ENCODE data around the gene ANTXR1.
A peak's percentile ranks its signal among the peaks of the same experiment; 100 is the strongest.
"Not testable (repeated sequence)": the region's sequence is repeated elsewhere in the genome, so short reads cannot be mapped to it uniquely, and the experiment has no call there.

The ANTXR1 gene

DNA sequence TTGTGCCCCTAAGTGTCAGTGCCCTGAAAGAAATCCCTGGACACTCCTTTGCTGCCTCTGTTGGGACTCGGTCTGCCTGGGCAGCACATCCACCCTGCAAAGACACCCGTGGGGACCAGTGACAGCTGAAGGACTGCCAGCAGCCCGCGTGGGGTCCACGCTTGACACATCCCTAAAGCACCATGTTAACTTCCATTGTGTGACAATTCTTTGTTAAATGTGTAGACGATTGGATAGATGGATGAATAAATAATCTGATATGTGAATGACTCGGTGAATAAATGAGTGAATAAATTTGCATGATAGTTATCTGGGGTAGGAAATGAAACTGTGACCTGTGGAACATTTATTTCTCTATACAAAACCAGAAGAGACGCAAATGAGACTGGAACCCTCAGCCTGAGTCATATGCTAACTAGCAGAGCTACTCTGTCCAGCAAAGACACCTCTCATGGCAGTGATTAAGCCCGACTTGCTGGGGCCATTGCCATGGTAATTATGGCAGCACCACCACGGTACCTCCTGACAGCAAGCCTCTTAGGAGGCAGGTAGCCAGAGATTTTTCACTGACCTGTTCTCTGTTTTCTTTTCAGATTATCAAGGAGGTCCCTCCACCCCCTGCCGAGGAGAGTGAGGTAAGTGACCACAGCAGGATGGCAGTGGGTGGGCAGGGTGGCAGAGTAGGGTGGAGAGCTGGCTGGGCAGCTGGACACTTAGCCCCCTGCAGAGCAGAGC, 156.8 kb downstream of the ANTXR1 start:
- Mint-ChIP-seq H3K9me3 (no peaks in the 10 kb centered on the region), H3K4me3 (no peak overlapping the region), H3K4me1 (peaks cover 74% of the 10 kb centered on the region), H3K27ac (peak overlapping the region in 1 of 3 experiments; percentile 95), H3K27me3 (ENCODE audit: low read depth) (peaks cover 6% of the 10 kb centered on the region), H3K36me3 (ENCODE audit: low read depth) (peaks cover 57% of the 10 kb centered on the region)
- TF ChIP-seq CTCF (IDR thresholded peaks at IDR 0.05; ENCODE audit: unreplicated experiment in 3 of 3) = no peak

GRCh38 chr2:69170661-69171060, 157.7 kb downstream of the ANTXR1 start:
- peaks cover 50% of the 10 kb centered on the region for H3K36me3 Mint-ChIP-seq (ENCODE audit: low read depth)
- no peak overlapping the region for H3K4me3 Mint-ChIP-seq
- peaks cover 6% of the 10 kb centered on the region for H3K27me3 Mint-ChIP-seq (ENCODE audit: low read depth)
- no peaks in the 10 kb centered on the region for H3K9me3 Mint-ChIP-seq
- H3K27ac Mint-ChIP-seq = peak overlapping the region; percentile 57 to 95 (median 88)
- peaks cover 74% of the 10 kb centered on the region for H3K4me1 Mint-ChIP-seq
- no peak for TF ChIP-seq CTCF (IDR thresholded peaks at IDR 0.05; ENCODE audit: unreplicated experiment in 3 of 3)

DNA sequence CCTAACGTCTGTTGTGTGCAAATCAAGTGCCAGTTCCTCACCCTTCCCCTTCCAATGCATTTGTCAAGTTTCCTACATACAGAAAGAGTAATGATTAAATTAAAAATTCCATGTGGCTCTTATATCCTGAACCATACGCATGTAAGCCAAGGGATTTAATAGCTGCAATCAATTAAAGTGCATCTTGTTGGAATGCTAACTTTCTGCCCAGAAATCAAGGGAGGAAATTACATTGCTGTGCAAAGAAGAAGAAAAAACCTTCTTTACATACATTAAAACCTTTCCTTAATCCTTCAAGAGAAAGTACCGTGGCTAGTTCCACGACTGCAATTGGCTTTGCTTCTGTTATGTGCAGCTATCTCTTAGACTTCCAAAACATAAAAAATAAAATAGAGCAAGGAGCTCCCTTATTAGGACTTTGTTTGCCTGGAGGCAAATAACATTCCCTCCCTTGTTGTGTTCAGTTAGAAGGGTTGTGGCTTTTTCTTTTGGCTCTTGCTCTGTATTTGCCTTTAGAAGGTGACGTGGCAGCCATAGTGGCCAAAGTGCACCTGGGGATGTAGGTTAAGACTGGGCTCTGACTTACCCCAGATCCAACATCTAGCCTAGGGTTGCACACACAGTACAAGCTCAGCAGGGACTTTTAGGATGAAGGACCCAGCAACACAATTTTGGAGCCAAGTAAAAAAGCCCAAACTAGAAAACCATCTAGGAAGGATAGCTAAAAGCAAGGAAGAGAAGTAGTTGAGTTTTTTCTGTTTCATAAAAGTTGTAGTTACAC, 158.3 kb downstream of the ANTXR1 start:
- TF ChIP-seq CTCF (IDR thresholded peaks at IDR 0.05; ENCODE audit: unreplicated experiment in 3 of 3) = no peak
- Mint-ChIP-seq H3K27me3 (ENCODE audit: low read depth) (peaks cover 6% of the 10 kb centered on the region), H3K27ac (peak overlapping the region; percentile 57 to 95 (median 88)), H3K4me1 (peaks cover 81% of the 10 kb centered on the region), H3K9me3 (no peaks in the 10 kb centered on the region), H3K36me3 (ENCODE audit: low read depth) (peaks cover 44% of the 10 kb centered on the region), H3K4me3 (no peak overlapping the region)

DNA sequence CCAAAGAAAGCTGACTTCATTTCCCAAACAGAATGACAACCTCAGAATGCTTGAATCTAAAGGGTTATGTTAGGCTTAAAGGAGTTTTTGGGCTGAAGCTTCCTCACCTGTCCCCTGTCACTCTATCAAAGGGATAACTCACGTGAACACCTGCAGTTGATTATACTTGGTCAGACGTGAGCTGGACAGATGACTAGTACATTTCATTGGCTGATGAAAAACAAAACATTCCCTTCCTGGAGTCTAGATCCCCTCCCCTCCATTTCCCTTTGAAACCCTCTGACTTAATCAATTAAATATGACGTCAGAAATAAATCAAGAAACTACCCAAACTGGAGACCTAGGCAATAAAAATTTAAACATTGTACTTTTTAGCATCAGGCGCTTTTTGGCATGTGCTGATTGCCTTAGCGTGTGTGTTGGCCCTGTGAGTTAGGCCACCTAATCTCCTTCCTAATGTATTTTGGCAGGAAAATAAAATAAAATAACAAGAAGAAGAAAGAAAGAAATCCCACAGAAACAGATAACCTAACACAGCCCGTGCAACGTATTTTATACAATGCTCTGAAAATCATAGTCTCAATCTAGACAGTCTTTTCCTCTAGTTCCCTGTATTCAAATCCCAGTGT, 159.0 kb downstream of the ANTXR1 start:
- H3K4me3 Mint-ChIP-seq = no peak overlapping the region
- H3K36me3 Mint-ChIP-seq (ENCODE audit: low read depth) = peaks cover 37% of the 10 kb centered on the region
- H3K27ac Mint-ChIP-seq = peak overlapping the region; percentile 3 to 95 (median 30)
- no peaks in the 10 kb centered on the region for H3K9me3 Mint-ChIP-seq
- TF ChIP-seq CTCF (IDR thresholded peaks at IDR 0.05; ENCODE audit: unreplicated experiment in 3 of 3) = no peak
- peaks cover 3% of the 10 kb centered on the region for H3K27me3 Mint-ChIP-seq (ENCODE audit: low read depth)
- H3K4me1 Mint-ChIP-seq = peaks cover 83% of the 10 kb centered on the region

DNA sequence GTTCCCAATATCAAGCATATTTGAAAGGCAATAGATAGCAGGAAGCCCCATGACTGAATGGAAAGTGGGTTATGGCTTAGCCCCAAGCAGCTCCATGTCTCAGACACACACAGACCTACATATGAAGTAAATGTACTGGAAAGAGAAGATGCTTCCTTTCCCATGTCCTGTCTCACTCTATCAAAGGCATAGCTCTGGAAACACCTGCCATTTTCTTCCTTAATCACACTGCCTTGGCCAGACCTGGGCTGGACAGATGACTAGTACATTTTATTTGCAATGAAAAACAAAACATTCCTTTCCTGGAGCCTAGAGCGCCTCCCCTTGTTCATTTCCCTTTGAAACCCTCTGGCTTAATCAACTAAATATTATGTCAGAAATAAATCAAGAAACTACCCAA, 160.7 kb downstream of the ANTXR1 start:
- no peak overlapping the region for H3K27ac Mint-ChIP-seq
- TF ChIP-seq CTCF (IDR thresholded peaks at IDR 0.05; ENCODE audit: unreplicated experiment in 3 of 3) = no peak
- H3K27me3 Mint-ChIP-seq (ENCODE audit: low read depth) = no peaks in the 10 kb centered on the region
- no peaks in the 10 kb centered on the region for H3K9me3 Mint-ChIP-seq
- H3K4me3 Mint-ChIP-seq = no peak overlapping the region
- peaks cover 26% of the 10 kb centered on the region for H3K36me3 Mint-ChIP-seq (ENCODE audit: low read depth)
- peaks cover 82% of the 10 kb centered on the region for H3K4me1 Mint-ChIP-seq

DNA sequence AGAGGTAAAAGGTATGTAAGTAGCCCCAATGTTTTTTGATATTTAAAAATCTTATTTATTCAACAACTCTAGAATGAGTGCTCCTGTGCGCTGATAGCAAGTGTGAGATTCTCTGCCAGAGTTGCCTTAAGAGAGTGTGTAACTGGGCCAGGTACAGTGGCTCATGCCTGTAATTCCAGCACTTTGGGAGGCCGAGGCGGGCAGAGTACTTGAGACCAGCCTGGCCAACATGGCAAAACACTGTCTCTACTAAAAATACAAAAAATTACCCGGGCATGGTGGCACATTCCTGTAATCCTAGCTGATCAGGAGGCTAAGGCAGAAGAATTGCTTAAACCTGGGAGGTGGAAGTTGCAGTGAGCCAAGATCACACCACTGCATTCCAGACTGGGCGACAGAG, 161.2 kb downstream of the ANTXR1 start:
- H3K4me3 Mint-ChIP-seq; H3K27me3 Mint-ChIP-seq (ENCODE audit: low read depth); H3K27ac Mint-ChIP-seq; H3K9me3 Mint-ChIP-seq: not testable (repeated sequence)
- Mint-ChIP-seq H3K36me3 (ENCODE audit: low read depth) (peaks cover 22% of the 10 kb centered on the region), H3K4me1 (peaks cover 77% of the 10 kb centered on the region)
